K562 (cell line): Measurements from ENCODE around the gene FOXK2. TPM values are rescaled to one million over a fixed set of nuclear protein-coding genes. Genes with fewer than 3 reads are reported as not detected.

Source experiments
- BCOR ChIP-seq: fragments of 450-650 bp; IDR thresholded peaks from 2 replicates; pipeline ENCODE4 v1.6.1; 2016
- CEBPG ChIP-seq, 3 experiments: fragments of 200-800 bp in 1 of 3; sonication (Bioruptor generic) in 1 of 3; sonication (generic) in 1 of 3; formaldehyde crosslinking in 1 of 3; IDR thresholded peaks in 2 of 3; conservative IDR thresholded peaks in 1 of 3; 2 replicates each; pipeline versions ENCODE4 v1.6.1 to v1.8.0; 2016 to 2022; ENCODE audit warnings: missing compliant biosample characterization in 2 of 3, missing genetic modification characterization in 2 of 3, mild to moderate bottlenecking in 1 of 3, missing genetic modification reagents in 1 of 3
- CREB3L1 ChIP-seq: fragments of 450-650 bp; IDR thresholded peaks from 2 replicates; pipeline ENCODE4 v1.6.1; 2014; ENCODE audit warnings: low read depth, mild to moderate bottlenecking, moderate library complexity, borderline replicate concordance
- CREM ChIP-seq: IDR thresholded peaks from 2 replicates; pipeline ENCODE4 v1.6.1; 2014; ENCODE audit warnings: antibody characterized with exemption, low read depth
- DACH1 ChIP-seq: fragments of 450-650 bp; IDR thresholded peaks from 2 replicates; pipeline ENCODE4 v1.6.1; 2018; ENCODE audit not compliant: partially characterized antibody
- HDGF ChIP-seq: fragments of 450-650 bp; IDR thresholded peaks from 2 replicates; pipeline ENCODE4 v1.6.1; 2016
- ILK ChIP-seq: fragments of 450-650 bp; IDR thresholded peaks from 2 replicates; pipeline ENCODE4 v1.6.1; 2016; ENCODE audit warnings: missing genetic modification characterization, low read depth, mild to moderate bottlenecking, missing compliant biosample characterization, moderate library complexity, borderline replicate concordance
- KAT8 ChIP-seq: fragments of 450-650 bp; IDR thresholded peaks from 2 replicates; pipeline ENCODE4 v1.6.1; 2016; ENCODE audit warnings: low read depth, mild to moderate bottlenecking
- KLF10 ChIP-seq: fragments of 250-450 bp; sonication (Bioruptor Pico); IDR thresholded peaks from 2 replicates; pipeline ENCODE4 v1.6.1; 2021; ENCODE audit warnings: matching md5 sums
- KLF16 ChIP-seq: IDR thresholded peaks from 2 replicates; pipeline ENCODE4 v1.6.1; 2016; ENCODE audit warnings: antibody characterized with exemption
- MTF1 ChIP-seq: fragments of 250-450 bp; sonication (Bioruptor Pico); IDR thresholded peaks from 2 replicates; pipeline ENCODE4 v1.9.0; 2021; ENCODE audit warnings: moderate library complexity, mild to moderate bottlenecking, inconsistent platforms, borderline replicate concordance
- PCBP2 ChIP-seq: fragments of 200-400 bp; formaldehyde crosslinking; IDR thresholded peaks from 2 replicates; pipeline ENCODE4 v1.6.1; 2018; ENCODE audit warnings: low read length, low read depth, mild to moderate bottlenecking, moderate library complexity; ENCODE audit not compliant: poor library complexity, severe bottlenecking
- SIRT6 ChIP-seq: IDR thresholded peaks from one replicate; pipeline ENCODE4 v1.6.1; 2012; ENCODE audit warnings: low read depth, mild to moderate bottlenecking, control low read depth, inconsistent platforms, low read length, moderate library complexity
- SUPT5H ChIP-seq: fragments of 450-650 bp; IDR thresholded peaks from 2 replicates; pipeline ENCODE4 v1.6.1; 2016
- THRAP3 ChIP-seq: fragments of 450-650 bp; IDR thresholded peaks from 2 replicates; pipeline ENCODE4 v1.6.1; 2016; ENCODE audit warnings: mild to moderate bottlenecking, inconsistent platforms, borderline replicate concordance
- TOE1 ChIP-seq, 2 experiments: fragments of 450-650 bp in 1 of 2; sonication (generic) in 1 of 2; formaldehyde crosslinking in 1 of 2; IDR thresholded peaks; 2 replicates each; pipeline versions ENCODE4 v1.7.1 to v1.8.0; 2016 to 2022; ENCODE audit warnings: borderline replicate concordance in 2 of 2, mild to moderate bottlenecking in 2 of 2, antibody characterized with exemption in 1 of 2, inconsistent platforms in 1 of 2, low read depth in 1 of 2, missing genetic modification reagents in 1 of 2, moderate library complexity in 1 of 2
- U2AF2 ChIP-seq: fragments of 200-400 bp; formaldehyde crosslinking; optimal IDR thresholded peaks from 2 replicates; pipeline ENCODE3; 2017; ENCODE audit warnings: low read depth, mild to moderate bottlenecking, low read length
- ZFP1 ChIP-seq: fragments of 450-650 bp; formaldehyde crosslinking; IDR thresholded peaks from 2 replicates; pipeline ENCODE4 v1.4.0; 2020; ENCODE audit warnings: mild to moderate bottlenecking, mixed read lengths
- ZNF512 ChIP-seq: IDR thresholded peaks from 2 replicates; pipeline ENCODE4 v1.6.1; 2016; ENCODE audit warnings: missing genetic modification characterization, missing compliant biosample characterization
- ZSCAN29 ChIP-seq: fragments of 450-650 bp; IDR thresholded peaks from 2 replicates; pipeline ENCODE4 v1.6.1; 2017
- polyA plus RNA-seq, 8 experiments: library from polyadenylated mRNA; depleted of rRNA in 4 of 8; stranded (reverse) in 5 of 8; unstranded in 3 of 8; fragments of >200 nt; fragmentation: Nextera tagmentation in 2 of 8; fragmentation: Illumina TruSeq in 1 of 8; extraction: Ambion mirVana in 2 of 8; extraction: Trizol in 1 of 8; gene quantifications; 2 replicates each; pipeline versions ENCODE4 v1.2.1 to v1.2.3, GENCODE V29; 2011 to 2014; ENCODE audit warnings: inconsistent platforms in 1 of 8, missing spikeins in 1 of 8
- total RNA-seq, 7 experiments: library from RNA; depleted of rRNA in 6 of 7; stranded (reverse); fragments of >200 nt in 6 of 7; fragmentation: Illumina TruSeq in 2 of 7; extraction: Trizol in 2 of 7; gene quantifications; 2 replicates each; pipeline versions ENCODE4 v1.2.1 to v1.2.3, GENCODE V29; 2011 to 2021; ENCODE audit warnings: low replicate concordance in 1 of 7
- TF ChIP-seq, protein P1 (sequence below): fragments of 450-650 bp; IDR thresholded peaks from 2 replicates; pipeline ENCODE4 v1.6.1; 2017; ENCODE audit warnings: mild to moderate bottlenecking, moderate library complexity
- TF ChIP-seq, protein P2 (sequence below): IDR thresholded peaks from 3 replicates; pipeline ENCODE4 v1.6.1; 2011; ENCODE audit warnings: borderline replicate concordance, mild to moderate bottlenecking; ENCODE audit not compliant: insufficient read length, insufficient read depth

FOXK2 gene
- total and polyA plus RNA-seq, 9 of the 15 experiments (the other 6 are each of a cell fraction or from before 2014, with no cell fraction given) = 3.0 to 86.0 (median 44.1) TPM

- TF ChIP-seq, protein P1, sequence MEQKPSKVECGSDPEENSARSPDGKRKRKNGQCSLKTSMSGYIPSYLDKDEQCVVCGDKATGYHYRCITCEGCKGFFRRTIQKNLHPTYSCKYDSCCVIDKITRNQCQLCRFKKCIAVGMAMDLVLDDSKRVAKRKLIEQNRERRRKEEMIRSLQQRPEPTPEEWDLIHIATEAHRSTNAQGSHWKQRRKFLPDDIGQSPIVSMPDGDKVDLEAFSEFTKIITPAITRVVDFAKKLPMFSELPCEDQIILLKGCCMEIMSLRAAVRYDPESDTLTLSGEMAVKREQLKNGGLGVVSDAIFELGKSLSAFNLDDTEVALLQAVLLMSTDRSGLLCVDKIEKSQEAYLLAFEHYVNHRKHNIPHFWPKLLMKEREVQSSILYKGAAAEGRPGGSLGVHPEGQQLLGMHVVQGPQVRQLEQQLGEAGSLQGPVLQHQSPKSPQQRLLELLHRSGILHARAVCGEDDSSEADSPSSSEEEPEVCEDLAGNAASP = no peak
- TF ChIP-seq DACH1 (no peak), MTF1 (CRISPR knock-in tag) (no peak), ZSCAN29 (peak; percentile 37; the same call in 1 of the 2 replicates), KLF10 (CRISPR knock-in tag) (no peak), CREM (peak; percentile 91), THRAP3 (no peak), HDGF (peak; percentile 84), ZFP1 (CRISPR knock-in tag) (no peak), ILK (no peak), KAT8 (no peak), CREB3L1 (peak; percentile 97), SIRT6 (no peak), U2AF2 (no peak), PCBP2 (no peak), KLF16 (no peak), CEBPG (CRISPR knock-in tag; IDR thresholded peaks at IDR 0.05) (no peak), CEBPG (tag; conservative IDR thresholded peaks at IDR 0.05 in 1 of 2, IDR thresholded peaks at IDR 0.05 in 1 of 2) (peak in 1 of 2 experiments; percentile 54; a peak in 1 of 4 replicates), BCOR (peak; percentile 97), SUPT5H (peak; percentile 56), TOE1 (IDR thresholded peaks at IDR 0.05; ENCODE audit: borderline replicate concordance) (no peak), TOE1 (CRISPR knock-in tag; IDR thresholded peaks at IDR 0.05; ENCODE audit: borderline replicate concordance, low read depth) (no peak), ZNF512 (tag) (no peak)
- TF ChIP-seq, protein P2, sequence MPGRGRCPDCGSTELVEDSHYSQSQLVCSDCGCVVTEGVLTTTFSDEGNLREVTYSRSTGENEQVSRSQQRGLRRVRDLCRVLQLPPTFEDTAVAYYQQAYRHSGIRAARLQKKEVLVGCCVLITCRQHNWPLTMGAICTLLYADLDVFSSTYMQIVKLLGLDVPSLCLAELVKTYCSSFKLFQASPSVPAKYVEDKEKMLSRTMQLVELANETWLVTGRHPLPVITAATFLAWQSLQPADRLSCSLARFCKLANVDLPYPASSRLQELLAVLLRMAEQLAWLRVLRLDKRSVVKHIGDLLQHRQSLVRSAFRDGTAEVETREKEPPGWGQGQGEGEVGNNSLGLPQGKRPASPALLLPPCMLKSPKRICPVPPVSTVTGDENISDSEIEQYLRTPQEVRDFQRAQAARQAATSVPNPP = no peak
Observed at GRCh38 chr17:82518826-82519810, at the start of gene FOXK2 (continued).
